Keratinocyte (primary cell): ENCODE measurements around the gene MTSS2. TPM values are rescaled to one million over a fixed set of nuclear protein-coding genes. Genes with fewer than 3 reads are reported as not detected.

Experiments
- DNase-seq: peaks from one replicate; pipeline ENCODE4 v3.0.0-alpha.2; 2011; ENCODE audit warnings: low read depth, missing footprints, low spot score
- FAIRE-seq: peaks from 2 replicates; lab custom pipeline; 2011; peaks lifted over from hg19 to GRCh38; lab: Jason Lieb, UNC
- H2AFZ ChIP-seq: 2 replicates; pipeline ENCODE4 v1.6.0; 2012; ENCODE audit warnings: low read length, control low read depth, inconsistent platforms; ENCODE audit not compliant: control insufficient read depth
- H3K27ac ChIP-seq: 2 replicates; pipeline ENCODE4 v1.5.1; 2011; ENCODE audit warnings: low read length; ENCODE audit not compliant: control insufficient read depth, insufficient read depth
- H3K27me3 ChIP-seq: 3 replicates; pipeline ENCODE4 v1.6.0; 2011; ENCODE audit warnings: low read length; ENCODE audit not compliant: control insufficient read depth, insufficient read depth; ENCODE audit errors: extremely low read depth
- H3K36me3 ChIP-seq, 2 experiments: 2 replicates in 1 of 2; 3 replicates in 1 of 2; pipeline ENCODE4 v1.5.1; 2011; ENCODE audit warnings: low read length in 2 of 2, mild to moderate bottlenecking in 1 of 2; ENCODE audit not compliant: control insufficient read depth in 2 of 2, insufficient read depth in 2 of 2; ENCODE audit errors: extremely low read depth in 1 of 2
- H3K4me1 ChIP-seq: 3 replicates; pipeline ENCODE4 v1.5.1; 2011; ENCODE audit warnings: low read length; ENCODE audit not compliant: control insufficient read depth, insufficient read depth; ENCODE audit errors: extremely low read depth
- H3K4me2 ChIP-seq: 3 replicates; pipeline ENCODE4 v1.6.0; 2011; ENCODE audit warnings: low read depth, low read length; ENCODE audit not compliant: control insufficient read depth, insufficient read depth; ENCODE audit errors: extremely low read depth
- H3K4me3 ChIP-seq, 3 experiments: fragments of 200-600 bp in 1 of 3; sonication (generic) in 1 of 3; 2 replicates in 2 of 3; 3 replicates in 1 of 3; pipeline ENCODE4 v1.5.1; 2011 to 2016; ENCODE audit warnings: low read length in 3 of 3, mild to moderate bottlenecking in 3 of 3, control low read depth in 2 of 3, inconsistent platforms in 1 of 3, low read depth in 1 of 3, mixed read lengths in 1 of 3, mixed run types in 1 of 3, moderate library complexity in 1 of 3; ENCODE audit not compliant: control insufficient read depth in 2 of 3, insufficient read depth in 2 of 3; ENCODE audit errors: extremely low read depth in 1 of 3
- H3K79me2 ChIP-seq: 2 replicates; pipeline ENCODE4 v1.6.0; 2012; ENCODE audit warnings: low read length; ENCODE audit not compliant: control insufficient read depth, insufficient read depth
- H3K9ac ChIP-seq: 3 replicates; pipeline ENCODE4 v1.6.0; 2011; ENCODE audit warnings: low read length; ENCODE audit not compliant: control insufficient read depth, insufficient read depth; ENCODE audit errors: extremely low read depth
- H3K9me1 ChIP-seq: 3 replicates; pipeline ENCODE4 v1.6.0; 2011; ENCODE audit warnings: low read length; ENCODE audit not compliant: control insufficient read depth, insufficient read depth; ENCODE audit errors: extremely low read depth
- H3K9me3 ChIP-seq: 2 replicates; pipeline ENCODE4 v1.5.1; 2012; ENCODE audit warnings: low read depth, low read length; ENCODE audit not compliant: control insufficient read depth
- H4K20me1 ChIP-seq: 3 replicates; pipeline ENCODE4 v1.6.0; 2011; ENCODE audit warnings: low read length; ENCODE audit not compliant: control insufficient read depth, insufficient read depth; ENCODE audit errors: extremely low read depth
- EZH2 ChIP-seq: IDR thresholded peaks from one replicate; pipeline ENCODE4 v1.6.1; 2012; ENCODE audit warnings: inconsistent platforms, mild to moderate bottlenecking, low read length, moderate library complexity
- dilution Hi-C: fragments of 300-500 bp; cut with MboI; formaldehyde crosslinking; loops from one replicate; pipeline ENCODE4 v1.7.0; 2020; ENCODE audit warnings: low sequenced_read_pairs; ENCODE audit not compliant: extremely low pct_ligation_motif_present
- polyA plus RNA-seq, 5 experiments: library from polyadenylated mRNA; depleted of rRNA in 3 of 5; stranded (reverse) in 3 of 5; stranded (forward) in 1 of 5; unstranded in 1 of 5; fragments of >200 nt; gene quantifications; 1 replicate in 1 of 5; 2 replicates in 3 of 5; 3 replicates in 1 of 5; pipeline versions ENCODE4 v1.2.1 to v1.2.3, GENCODE V29; 2011 to 2012; ENCODE audit warnings: missing spikeins in 2 of 5, low read depth in 1 of 5, low replicate concordance in 1 of 5
- TF ChIP-seq, protein P1 (sequence below), 3 experiments: IDR thresholded peaks in 1 of 3; conservative IDR thresholded peaks in 1 of 3; optimal IDR thresholded peaks in 1 of 3; 2 replicates in 2 of 3; 3 replicates in 1 of 3; pipeline versions ENCODE3 to v1.5.1; 2011; ENCODE audit warnings: low read length in 3 of 3, mild to moderate bottlenecking in 3 of 3, moderate library complexity in 2 of 3, control low read depth in 1 of 3, inconsistent platforms in 1 of 3; ENCODE audit not compliant: insufficient read depth in 2 of 3; ENCODE audit errors: extremely low read depth in 1 of 3

The MTSS2 gene
- polyA plus RNA-seq, 1 donor (not counting 4 experiments of a cell fraction or from before 2014, with no cell fraction given), result 13.3 TPM

DNA sequence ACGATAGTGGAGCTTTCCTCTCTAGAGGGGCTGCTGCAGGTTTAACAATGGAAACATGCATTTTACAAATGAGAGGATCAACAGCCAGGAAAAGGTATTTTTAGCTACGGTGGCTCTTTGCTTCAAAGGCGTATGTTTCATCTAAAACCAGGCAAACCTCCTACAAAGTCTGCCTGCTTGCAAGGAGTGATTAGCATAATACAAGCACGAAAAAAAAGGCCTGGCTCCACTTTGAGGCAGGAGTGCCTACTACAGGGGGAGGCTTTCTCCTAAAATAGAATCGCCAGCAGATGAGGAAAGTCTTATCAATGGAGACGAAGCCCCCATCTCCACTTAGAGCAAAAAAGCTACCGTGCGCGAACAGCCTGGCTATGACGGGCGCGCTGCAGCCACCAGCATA lies 27.1 kb upstream of the MTSS2 start:
- Histone ChIP-seq H3K79me2 (no peaks in the 10 kb centered on the region), H3K4me3 (no peak overlapping the region), H2AFZ (no peak overlapping the region), H3K27me3 (no peaks in the 10 kb centered on the region), H3K4me2 (no peak overlapping the region), H3K36me3 (no peaks in the 10 kb centered on the region), H3K27ac (no peak overlapping the region), H3K9me1 (no peaks in the 10 kb centered on the region), H3K4me1 (peaks cover 35% of the 10 kb centered on the region), H4K20me1 (no peaks in the 10 kb centered on the region), H3K9ac (no peak overlapping the region), H3K9me3 (no peaks in the 10 kb centered on the region)
- DNase-seq, result no peak
- dilution Hi-C loops, result no loop called here
- FAIRE-seq, result no peak
- TF ChIP-seq, protein P1, sequence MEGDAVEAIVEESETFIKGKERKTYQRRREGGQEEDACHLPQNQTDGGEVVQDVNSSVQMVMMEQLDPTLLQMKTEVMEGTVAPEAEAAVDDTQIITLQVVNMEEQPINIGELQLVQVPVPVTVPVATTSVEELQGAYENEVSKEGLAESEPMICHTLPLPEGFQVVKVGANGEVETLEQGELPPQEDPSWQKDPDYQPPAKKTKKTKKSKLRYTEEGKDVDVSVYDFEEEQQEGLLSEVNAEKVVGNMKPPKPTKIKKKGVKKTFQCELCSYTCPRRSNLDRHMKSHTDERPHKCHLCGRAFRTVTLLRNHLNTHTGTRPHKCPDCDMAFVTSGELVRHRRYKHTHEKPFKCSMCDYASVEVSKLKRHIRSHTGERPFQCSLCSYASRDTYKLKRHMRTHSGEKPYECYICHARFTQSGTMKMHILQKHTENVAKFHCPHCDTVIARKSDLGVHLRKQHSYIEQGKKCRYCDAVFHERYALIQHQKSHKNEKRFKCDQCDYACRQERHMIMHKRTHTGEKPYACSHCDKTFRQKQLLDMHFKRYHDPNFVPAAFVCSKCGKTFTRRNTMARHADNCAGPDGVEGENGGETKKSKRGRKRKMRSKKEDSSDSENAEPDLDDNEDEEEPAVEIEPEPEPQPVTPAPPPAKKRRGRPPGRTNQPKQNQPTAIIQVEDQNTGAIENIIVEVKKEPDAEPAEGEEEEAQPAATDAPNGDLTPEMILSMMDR (optimal IDR thresholded peaks at IDR 0.05 in 1 of 3, IDR thresholded peaks at IDR 0.05 in 1 of 3, conservative IDR thresholded peaks at IDR 0.05 in 1 of 3; ENCODE audit: extremely low read depth in 1 of 3, insufficient read depth in 2 of 3, low read length in 3 of 3), result no peak
- TF ChIP-seq EZH2, result no peak

DNA sequence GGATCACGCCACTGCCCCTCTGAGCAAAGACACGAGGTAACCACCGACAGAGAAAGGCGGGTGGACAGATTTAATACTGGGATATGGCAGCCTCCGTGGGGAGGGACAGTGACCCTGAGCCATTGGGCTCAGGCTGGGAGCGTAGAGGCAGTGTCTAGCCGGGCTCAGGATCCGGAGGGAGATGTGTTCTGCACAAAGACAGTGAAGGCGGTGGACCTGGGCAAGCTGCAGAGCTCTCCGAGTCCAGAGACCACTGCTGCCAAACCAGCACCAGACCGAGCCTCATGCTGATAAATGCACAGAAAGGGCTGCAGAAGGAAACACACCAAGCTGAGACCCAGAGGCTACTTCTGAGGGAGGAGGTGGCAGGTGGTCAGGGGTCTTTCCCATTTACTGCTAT lies 26.5 kb upstream of the MTSS2 start:
- Histone ChIP-seq H2AFZ (no peak overlapping the region), H3K4me1 (peaks cover 35% of the 10 kb centered on the region), H3K4me2 (no peak overlapping the region), H3K36me3 (no peaks in the 10 kb centered on the region), H3K79me2 (no peaks in the 10 kb centered on the region), H3K9ac (no peak overlapping the region), H4K20me1 (no peaks in the 10 kb centered on the region), H3K4me3 (no peak overlapping the region), H3K27ac (no peak overlapping the region), H3K27me3 (no peaks in the 10 kb centered on the region), H3K9me1 (no peaks in the 10 kb centered on the region), H3K9me3 (no peaks in the 10 kb centered on the region)
- FAIRE-seq (no peak), DNase-seq (no peak)
- TF ChIP-seq EZH2, result no peak
- TF ChIP-seq, protein P1 (optimal IDR thresholded peaks at IDR 0.05 in 1 of 3, IDR thresholded peaks at IDR 0.05 in 1 of 3, conservative IDR thresholded peaks at IDR 0.05 in 1 of 3; ENCODE audit: extremely low read depth in 1 of 3, insufficient read depth in 2 of 3, low read length in 3 of 3), result no peak
- dilution Hi-C loops, result no loop called here
